Activated naive CD8-positive, alpha-beta T cell treated with anti-CD3 and anti-CD28 coated beads for 36 hours (primary cell): ENCODE results near the gene HOXA10. TPM values are rescaled to one million over a fixed set of nuclear protein-coding genes. Genes with fewer than 3 reads are reported as not detected.

Source experiments
- DNase-seq: peaks from one replicate; pipeline ENCODE4 v3.0.0; 2021
- H3K27ac Mint-ChIP-seq: one replicate; pipeline ENCODE4 v1.8.0; 2022; ENCODE audit warnings: mild to moderate bottlenecking, moderate library complexity, mixed read lengths
- H3K27me3 Mint-ChIP-seq: one replicate; pipeline ENCODE4 v1.8.0; 2022; ENCODE audit warnings: mild to moderate bottlenecking, mixed read lengths
- H3K36me3 Mint-ChIP-seq: one replicate; pipeline ENCODE4 v1.8.0; 2021; ENCODE audit warnings: mild to moderate bottlenecking, mixed read lengths
- H3K4me1 Mint-ChIP-seq: one replicate; pipeline ENCODE4 v1.8.0; 2021; ENCODE audit warnings: mixed read lengths
- H3K4me3 Mint-ChIP-seq: one replicate; pipeline ENCODE4 v1.8.0; 2022; ENCODE audit warnings: mild to moderate bottlenecking, moderate library complexity, mixed read lengths
- H3K9me3 Mint-ChIP-seq: one replicate; pipeline ENCODE4 v1.8.0; 2022; ENCODE audit warnings: mixed read lengths
- total RNA-seq, 2 experiments: library from RNA; stranded (reverse); gene quantifications; one replicate each; pipeline ENCODE4 v1.2.3, GENCODE V29; 2021

Gene HOXA10
- total RNA-seq, 2 experiments from 2014 or later: not detected

DNA sequence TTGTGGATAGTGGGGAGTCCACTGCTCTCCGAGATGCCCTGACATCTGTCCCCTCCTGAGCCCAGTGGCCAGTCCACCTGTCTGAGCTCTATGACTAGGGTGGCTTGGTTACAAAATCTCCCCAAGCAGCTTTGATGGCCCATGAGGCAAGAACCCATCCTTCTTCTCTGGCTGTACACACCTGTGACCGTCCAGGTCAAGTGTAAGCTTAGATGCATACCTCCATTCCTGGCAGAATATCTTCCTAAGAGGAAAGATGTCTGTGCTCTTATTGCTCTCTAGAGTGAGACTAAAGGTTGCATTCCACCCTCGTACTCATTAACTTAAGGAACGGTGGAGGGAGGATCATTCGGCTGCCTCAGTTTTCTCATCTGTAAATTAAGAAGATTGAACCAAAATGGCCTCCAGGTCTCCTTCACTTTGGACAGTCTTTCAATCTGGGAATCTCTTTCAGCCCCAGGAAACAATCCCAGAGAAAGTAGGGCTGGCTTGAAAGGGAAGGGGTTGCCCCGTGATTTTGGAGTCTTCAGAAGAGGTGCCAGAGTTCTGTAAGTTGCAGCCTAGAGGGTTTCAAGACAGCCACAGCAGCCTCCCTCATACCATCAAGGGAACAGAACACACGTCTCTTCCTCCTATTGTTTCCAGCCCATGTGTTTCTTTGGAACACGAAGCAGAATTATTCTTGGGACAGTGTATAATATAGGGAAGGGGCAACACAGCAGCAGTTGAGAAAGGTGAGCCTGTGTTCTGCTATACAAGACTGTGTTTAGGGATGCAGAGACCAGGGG, 49.0 kb downstream of the HOXA10 start:
- H3K27me3 Mint-ChIP-seq: peaks cover 28% of the 10 kb centered on the region
- no peaks in the 10 kb centered on the region for H3K4me1 Mint-ChIP-seq
- H3K9me3 Mint-ChIP-seq: no peaks in the 10 kb centered on the region
- no peak overlapping the region for H3K27ac Mint-ChIP-seq
- no peak for DNase-seq
- no peaks in the 10 kb centered on the region for H3K36me3 Mint-ChIP-seq
- no peak overlapping the region for H3K4me3 Mint-ChIP-seq

DNA sequence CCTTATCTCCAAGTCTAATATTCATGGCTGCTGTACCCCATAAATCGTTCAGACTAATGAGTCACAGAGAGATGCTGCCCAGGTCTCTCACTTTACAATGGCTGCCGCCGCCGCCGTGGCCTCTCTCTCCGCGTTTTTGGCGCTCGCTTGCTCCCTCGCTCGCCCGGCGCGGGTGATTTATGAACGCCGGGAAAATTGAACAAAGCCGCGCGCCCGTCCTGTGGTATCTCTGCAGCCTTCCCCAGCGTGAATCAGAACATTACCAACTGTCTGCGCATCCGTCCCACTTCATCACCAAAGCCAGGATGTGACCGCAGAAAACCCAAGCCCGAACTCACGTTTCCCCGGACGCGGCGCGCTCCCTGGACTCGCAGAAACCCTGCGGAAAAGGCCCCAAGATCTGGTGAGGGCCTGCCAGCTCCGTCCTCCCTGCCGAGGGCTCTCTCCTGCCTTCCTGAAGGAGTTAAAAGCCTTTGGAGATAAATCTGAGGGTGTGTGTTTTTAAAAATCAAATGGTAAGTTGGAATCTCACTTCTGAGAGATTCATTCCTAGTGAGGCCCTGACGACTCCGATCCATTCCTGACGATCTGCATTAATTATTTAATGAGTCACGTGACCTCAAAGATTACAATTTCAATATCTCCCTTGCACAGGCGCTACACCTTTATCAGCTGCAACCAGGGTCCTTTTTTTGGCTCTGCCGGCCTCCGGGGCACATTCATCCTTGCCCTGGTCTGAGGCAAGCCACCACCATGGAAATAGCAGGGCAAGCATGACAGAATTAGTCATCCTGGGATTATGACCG, 49.8 kb downstream of the HOXA10 start:
- Mint-ChIP-seq H3K4me1 (no peaks in the 10 kb centered on the region), H3K4me3 (no peak overlapping the region), H3K27ac (no peak overlapping the region), H3K27me3 (peaks cover 24% of the 10 kb centered on the region), H3K9me3 (no peaks in the 10 kb centered on the region), H3K36me3 (no peaks in the 10 kb centered on the region)
- DNase-seq: no peak

DNA sequence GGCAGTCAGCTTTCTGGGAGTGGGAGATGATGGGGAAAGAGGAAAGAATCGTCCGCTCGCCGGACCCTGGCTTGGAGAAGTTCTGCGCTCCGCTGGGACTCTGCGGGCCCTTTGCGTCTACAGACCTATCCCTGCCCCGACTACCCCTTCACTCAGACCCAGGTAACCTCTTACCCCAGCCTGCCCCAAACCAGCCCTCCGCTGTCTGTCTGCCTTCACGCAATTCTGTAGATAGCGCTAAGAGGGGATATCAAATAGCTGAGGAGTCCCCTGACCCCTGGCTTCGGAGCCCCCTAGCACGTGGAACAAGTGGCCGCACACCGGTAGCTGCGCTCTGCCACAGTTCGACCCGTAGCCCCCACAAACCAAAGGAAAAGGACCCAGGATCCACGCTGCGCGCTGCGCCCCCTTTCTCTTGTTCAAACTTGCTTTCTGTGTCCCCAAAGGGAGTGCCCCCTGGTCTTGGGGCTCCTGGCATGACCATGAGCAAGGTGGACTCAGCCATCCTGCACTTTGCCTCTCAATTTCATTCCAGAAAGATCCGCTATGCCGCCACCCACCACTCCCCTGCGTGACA, 50.6 kb downstream of the HOXA10 start:
- peaks cover 16% of the 10 kb centered on the region for H3K27me3 Mint-ChIP-seq
- H3K4me3 Mint-ChIP-seq: no peak overlapping the region
- no peaks in the 10 kb centered on the region for H3K9me3 Mint-ChIP-seq
- no peaks in the 10 kb centered on the region for H3K4me1 Mint-ChIP-seq
- no peak for DNase-seq
- H3K36me3 Mint-ChIP-seq: no peaks in the 10 kb centered on the region
- H3K27ac Mint-ChIP-seq: no peak overlapping the region

DNA sequence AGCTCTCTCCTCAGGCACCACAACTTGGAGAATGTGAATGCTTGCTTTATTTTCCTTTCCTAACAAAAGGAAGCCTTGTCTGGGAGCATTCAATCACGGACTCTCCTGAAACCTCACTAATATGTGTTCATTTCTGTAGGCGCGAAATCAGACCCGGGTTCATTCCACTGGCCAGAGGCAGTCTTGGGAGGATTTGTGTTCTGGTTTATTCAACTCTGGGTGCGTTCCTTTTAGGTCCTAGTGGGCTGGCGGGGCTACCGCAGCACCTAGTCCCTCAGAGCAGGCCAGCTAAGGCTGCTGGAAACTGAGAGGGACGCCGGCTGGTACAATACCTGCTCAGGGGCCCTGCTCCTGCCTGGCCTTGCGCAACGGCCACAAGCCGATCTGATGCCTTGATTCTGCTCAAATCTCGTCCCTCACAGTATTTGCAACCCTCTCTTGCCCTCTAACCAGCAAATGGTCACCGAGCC, 51.1 kb downstream of the HOXA10 start:
- H3K4me3 Mint-ChIP-seq: no peak overlapping the region
- DNase-seq: no peak
- no peaks in the 10 kb centered on the region for H3K4me1 Mint-ChIP-seq
- H3K27me3 Mint-ChIP-seq: peaks cover 16% of the 10 kb centered on the region
- no peaks in the 10 kb centered on the region for H3K36me3 Mint-ChIP-seq
- no peaks in the 10 kb centered on the region for H3K9me3 Mint-ChIP-seq
- H3K27ac Mint-ChIP-seq: no peak overlapping the region

DNA sequence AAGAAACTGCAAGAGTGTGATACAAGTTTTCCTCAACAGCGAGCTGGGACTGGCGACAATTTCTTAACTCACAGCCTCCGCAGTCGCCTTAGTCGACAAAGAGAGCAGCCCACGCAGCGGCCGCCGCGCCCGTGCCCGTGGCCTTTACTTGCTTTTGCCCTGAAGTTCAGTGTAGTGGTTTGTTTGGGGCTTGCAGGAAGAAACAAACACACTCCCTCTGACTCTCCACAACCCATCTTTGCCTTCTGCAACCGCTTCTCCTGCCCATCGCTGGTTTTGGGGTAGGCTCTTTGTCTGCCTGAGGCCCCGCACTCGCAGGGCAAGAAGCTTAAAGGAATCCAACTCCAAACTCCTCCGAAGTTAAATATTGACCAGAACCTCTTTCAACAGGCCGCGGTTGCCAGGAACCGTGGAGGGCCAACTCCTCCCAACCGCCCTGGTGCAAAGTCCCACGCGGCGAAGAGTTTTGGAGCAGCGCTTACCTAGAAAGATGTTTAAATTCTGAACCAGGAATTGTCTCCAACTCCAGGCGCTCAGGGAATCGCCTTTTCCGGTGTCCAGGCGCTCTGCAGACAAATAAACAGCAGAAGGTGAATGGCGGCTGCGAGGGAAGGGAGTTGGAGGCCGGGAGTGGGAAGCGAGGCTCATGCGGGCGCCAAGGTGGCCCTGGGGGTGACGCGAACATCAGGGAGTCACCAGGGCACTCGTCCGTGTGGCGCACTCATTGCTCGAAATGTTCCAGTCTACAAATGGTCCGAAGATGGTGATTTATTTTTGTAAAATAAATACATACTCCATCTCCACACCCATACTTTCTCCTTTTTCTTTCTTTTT, 51.8 kb downstream of the HOXA10 start:
- Mint-ChIP-seq H3K27ac (no peak overlapping the region), H3K4me1 (no peaks in the 10 kb centered on the region), H3K27me3 (peaks cover 12% of the 10 kb centered on the region), H3K4me3 (no peak overlapping the region), H3K9me3 (no peaks in the 10 kb centered on the region), H3K36me3 (no peaks in the 10 kb centered on the region)
- DNase-seq: no peak

DNA sequence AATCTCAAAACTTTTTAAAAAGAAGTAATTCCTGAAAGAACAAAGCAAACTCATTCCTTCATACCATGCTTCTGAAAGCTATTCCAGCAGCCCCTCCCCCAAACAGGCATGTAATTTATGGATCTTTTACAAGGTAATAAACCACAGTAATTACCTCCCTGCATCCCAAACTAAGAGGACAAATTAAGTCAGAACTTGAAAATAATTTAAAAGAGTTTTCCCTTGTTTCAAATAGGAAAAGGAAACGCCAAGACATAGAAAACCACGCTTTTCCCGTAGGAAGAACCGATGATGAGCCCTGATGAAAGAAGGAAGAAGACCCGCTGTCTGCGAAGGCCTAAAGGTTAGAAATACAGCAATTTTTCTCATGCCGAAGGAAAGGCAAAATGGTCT, 52.4 kb downstream of the HOXA10 start:
- Mint-ChIP-seq H3K4me3 (no peak overlapping the region), H3K36me3 (no peaks in the 10 kb centered on the region), H3K4me1 (no peaks in the 10 kb centered on the region), H3K9me3 (no peaks in the 10 kb centered on the region), H3K27ac (no peak overlapping the region), H3K27me3 (peaks cover 10% of the 10 kb centered on the region)
- no peak for DNase-seq

Other genes with a start within 250 kb of the HOXA10 start
- gene HOXA1, start 78.3 kb downstream of the HOXA10 start, total RNA-seq: under 1 TPM; 0.24 to 0.35 TPM
- not detected for gene HOXA2, start 71.6 kb downstream of the HOXA10 start, total RNA-seq
- not detected for gene HOXA4, start 43.6 kb downstream of the HOXA10 start, total RNA-seq
- not detected for gene HOXA5, start 30.6 kb downstream of the HOXA10 start, total RNA-seq
- gene HOXA6, start 26.5 kb downstream of the HOXA10 start, total RNA-seq: not detected
- not detected for gene HOXA3, start 21.7 kb downstream of the HOXA10 start, total RNA-seq
- not detected for gene HOXA7, start 17.6 kb downstream of the HOXA10 start, total RNA-seq
- gene HOXA9, start 8.8 kb downstream of the HOXA10 start, total RNA-seq: not detected
- under 1 TPM in 1 of 2 experiments, not detected in 1; 0.10 TPM for gene HOXA11, start 10.9 kb upstream of the HOXA10 start, total RNA-seq
- gene HOXA13, start 25.8 kb upstream of the HOXA10 start, total RNA-seq: not detected
- not detected for gene EVX1, start 68.5 kb upstream of the HOXA10 start, total RNA-seq